Measurements from ENCODE around the gene ARFGAP3. TPM values are rescaled to one million over a fixed set of nuclear protein-coding genes. Genes with fewer than 3 reads are reported as not detected.
"Not testable (repeated sequence)": the region's sequence is repeated elsewhere in the genome, so short reads cannot be mapped to it uniquely, and the experiment has no call there.

Gene ARFGAP3
- total RNA-seq, 2 experiments from 2014 or later: 31.0 to 33.0 TPM

DNA sequence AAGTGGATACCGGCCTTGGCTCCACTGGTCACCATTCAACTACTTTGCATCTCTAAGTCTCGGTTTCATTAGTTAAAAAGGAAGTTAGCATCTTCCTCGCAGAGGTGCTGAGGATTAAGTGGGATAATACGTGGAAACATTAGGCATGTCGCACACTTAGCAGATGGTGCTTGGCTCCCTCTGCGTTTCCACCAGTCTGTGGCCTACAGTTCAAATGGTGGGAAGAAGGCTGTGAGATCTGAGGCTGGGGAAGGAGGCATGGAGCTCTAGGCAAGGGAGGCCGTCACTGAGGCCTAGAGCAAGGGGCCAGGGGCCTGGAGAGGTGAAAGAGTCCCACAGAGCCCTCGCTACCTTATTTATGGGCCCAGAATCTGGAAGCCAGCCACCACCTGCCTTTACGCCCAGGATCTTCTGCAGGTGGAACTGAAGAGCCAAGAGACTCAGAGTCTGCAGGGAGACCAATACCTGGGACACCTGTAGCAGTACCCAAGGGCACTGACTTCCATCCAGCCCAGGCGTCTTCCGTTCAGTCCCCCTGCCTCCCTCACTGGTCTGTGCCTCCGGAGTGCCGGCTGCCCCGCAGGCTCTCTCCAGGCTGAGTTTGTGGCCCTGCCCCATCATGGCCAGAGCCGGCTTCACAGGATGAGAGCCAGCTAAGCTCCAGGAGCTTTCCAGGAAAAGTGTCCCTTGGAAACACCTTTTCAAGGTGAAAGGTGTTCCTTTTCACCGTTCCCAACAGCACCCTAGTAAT is 70.3 kb downstream of the ARFGAP3 start:
- POLR2A ChIA-PET: no interaction called here
- CTCF ChIA-PET: interaction anchor here (0.6 kb wide), 1 partner anchor 58 kb away, joined by 3 read pairs; no protein-coding TSS in a partner anchor

DNA sequence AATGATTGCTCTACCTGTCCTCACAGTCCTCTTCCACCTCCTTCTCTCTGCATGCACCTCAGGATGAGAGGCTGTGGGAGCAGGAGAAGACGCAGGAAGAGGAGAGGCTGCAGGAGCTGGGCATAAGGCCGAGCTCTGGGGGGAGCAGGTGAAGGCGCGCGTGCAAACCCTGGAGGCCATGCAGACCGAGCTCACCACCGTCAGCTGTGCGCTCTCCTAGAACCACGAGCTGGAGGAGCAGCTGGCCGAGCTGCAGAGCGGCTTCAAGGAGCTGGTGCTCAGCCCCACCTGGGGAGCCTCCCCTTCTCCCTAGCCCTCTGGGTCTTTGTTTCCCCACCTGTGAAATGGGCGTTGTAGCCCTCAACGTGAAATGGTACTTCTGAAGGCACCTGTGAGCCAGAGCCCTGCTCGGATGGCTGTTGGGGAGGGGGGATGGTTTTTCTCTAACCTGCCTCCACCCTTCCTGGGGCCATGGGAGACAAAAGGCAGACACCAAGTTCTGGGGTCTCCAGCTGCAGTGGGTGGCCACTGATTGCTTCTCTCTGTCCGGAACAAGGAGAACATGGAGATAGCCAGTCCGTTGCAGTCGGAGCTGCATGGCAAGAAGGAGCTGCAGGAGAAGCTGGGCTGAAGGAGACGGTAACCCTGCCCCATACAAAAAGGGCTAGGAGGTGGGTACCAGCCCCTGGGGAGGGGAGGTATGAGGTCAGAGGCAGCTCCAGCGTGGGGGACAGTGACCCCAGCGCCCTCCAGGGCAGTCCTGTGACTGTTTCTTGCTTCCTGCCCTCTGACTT is 71.2 kb downstream of the ARFGAP3 start:
- POLR2A ChIA-PET: no interaction called here
- CTCF ChIA-PET: interaction anchor here (0.6 kb wide), 2 partner anchors 57 to 70 kb away, joined by 3 read pairs; no protein-coding TSS in a partner anchor

DNA sequence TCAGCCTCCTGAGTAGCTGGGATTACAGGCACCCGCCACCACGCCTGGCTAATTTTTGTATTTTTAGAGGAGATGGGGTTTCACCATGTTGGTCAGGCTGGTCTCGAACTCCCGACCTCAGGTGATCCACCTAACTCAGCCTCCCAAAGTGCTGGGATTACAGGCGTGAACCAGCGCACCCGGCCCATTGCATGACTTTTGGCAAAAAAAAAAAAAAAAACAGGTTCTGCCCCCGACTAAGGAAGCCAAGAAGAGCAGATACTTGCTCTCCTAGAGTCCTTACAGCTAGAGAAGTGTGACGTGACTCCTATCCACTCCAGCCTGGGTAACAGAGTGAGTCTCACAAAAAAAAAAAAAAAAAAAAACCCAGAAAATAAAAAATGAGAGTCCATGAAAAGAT is 74.8 kb downstream of the ARFGAP3 start:
- POLR2A ChIA-PET: not testable (repeated sequence)
- CTCF ChIA-PET: interaction anchor here (0.7 kb wide), 1 partner anchor 821 kb away, joined by 3 read pairs; no protein-coding TSS in a partner anchor

DNA sequence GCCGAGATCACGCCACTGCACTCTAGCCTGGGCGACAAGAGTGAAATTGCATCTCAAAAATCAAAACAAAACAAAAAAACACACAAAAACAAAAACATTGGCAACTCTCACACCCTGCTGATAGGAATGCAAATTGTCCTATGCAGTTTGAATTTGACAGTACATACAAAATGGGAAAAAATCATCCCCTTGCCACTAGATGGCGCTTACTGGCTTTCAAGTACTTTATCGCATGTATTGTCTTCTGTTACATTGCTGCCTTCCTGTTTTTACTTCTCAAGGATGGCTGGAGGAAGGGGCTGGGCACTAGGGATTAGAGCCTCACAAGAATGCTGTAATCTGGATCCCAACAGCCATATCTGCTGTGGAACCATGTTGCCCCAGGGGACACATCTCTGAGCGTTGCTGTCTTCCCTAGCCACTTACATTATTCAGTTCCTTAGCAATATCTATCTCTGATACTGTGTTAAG is 77.0 kb downstream of the ARFGAP3 start:
- CTCF ChIA-PET: interaction anchor here (1.9 kb wide), 1 partner anchor 88 kb away, joined by 4 read pairs; no protein-coding TSS in a partner anchor
- POLR2A ChIA-PET: no interaction called here

DNA sequence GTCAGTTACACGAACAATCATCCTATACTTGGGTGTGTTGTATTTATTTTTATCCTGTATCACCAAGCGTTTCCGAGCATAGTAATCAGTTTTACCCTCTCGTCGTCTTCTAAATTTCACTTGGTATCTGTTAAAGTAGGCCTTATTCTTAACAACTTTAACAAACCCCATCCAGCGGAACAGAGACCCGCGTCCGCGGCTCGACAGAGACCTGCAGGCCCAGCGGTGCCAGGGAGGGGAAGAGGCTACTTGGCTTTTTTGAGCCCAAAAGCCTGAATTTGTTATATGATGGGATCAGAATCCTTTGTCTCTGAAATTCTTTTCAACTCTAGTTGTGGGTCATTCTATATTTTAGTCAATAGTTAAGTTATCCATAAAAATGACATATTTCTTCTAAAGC is 79.9 kb downstream of the ARFGAP3 start:
- CTCF ChIA-PET: no interaction called here
- POLR2A ChIA-PET: no interaction called here

DNA sequence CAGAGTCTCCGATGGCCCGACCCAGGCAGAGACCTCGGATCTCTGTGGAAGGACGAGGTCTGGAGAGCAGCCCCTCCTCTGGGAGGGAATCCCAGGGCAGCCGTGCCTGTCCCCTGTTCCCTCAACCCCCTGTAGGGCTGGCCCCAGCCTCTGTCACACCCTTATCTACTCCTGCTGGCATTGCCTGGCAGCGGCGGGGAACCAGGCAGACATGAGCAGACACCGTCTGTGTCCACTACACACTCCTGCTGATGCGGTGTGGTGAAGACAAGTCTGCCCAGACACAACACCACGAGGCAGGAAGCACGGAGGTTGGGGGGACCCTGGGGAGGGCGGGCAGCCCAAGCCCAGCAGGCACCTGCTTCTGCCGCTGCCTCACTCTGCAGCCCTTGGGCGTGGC is 83.9 kb downstream of the ARFGAP3 start:
- CTCF ChIA-PET: no interaction called here
- POLR2A ChIA-PET: no interaction called here

DNA sequence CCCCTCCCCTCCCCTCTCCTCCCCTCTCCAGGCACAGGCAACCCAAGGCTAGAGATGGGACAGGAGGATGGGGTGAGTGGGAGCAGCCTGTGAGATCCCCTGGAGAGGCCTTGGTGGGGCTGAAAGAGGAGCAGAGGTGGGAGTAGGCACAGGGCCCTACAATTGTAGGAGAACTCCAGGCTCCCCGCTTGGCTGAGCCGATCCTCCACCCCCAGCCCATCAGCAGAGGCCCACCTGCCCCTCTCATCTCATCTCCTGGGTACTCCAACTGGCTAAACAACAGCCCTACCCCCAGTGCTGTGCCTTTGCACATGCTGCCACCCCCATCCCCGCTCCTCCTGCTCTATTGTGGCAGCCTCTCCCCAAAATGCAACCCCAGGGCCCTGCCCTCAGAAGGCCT is 84.4 kb downstream of the ARFGAP3 start:
- POLR2A ChIA-PET: no interaction called here

DNA sequence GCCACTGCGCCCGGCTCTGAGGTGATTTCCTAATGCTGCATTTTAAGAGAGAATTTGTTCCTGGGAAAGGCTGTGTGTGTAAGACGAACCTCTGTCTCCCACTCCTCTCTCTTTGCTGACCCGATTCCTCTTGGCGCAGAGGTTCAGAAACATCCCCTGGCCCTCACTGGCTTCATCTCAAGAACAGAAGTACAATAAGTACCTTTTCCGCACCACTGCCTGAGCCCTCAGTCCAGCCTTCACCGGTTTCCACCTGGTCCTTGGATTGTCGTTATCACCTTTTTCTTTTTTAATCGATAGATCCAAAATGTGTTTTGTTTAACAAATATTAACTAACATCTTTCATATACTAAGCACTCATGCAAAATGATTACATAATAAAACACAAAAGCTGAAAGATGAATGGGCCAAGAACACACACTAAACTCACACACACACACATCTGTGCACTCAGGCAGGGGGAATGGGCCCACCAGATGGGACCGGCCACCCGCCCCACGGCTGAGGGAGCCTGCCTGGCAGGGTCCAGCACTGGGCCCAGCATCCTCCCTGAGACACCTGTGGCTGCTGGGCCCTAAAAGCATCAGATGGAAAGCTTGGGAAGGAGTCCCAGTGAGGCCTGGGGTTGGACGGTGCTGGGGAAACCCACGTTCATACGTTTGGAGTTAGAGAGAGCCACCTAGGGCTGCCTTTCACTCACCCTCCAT is 86.0 kb downstream of the ARFGAP3 start:
- POLR2A ChIA-PET: no interaction called here
- CTCF ChIA-PET: no interaction called here

More for the DNA sequence above, 84.4 kb downstream of the ARFGAP3 start:
- CTCF ChIA-PET: no interaction called here

DNA sequence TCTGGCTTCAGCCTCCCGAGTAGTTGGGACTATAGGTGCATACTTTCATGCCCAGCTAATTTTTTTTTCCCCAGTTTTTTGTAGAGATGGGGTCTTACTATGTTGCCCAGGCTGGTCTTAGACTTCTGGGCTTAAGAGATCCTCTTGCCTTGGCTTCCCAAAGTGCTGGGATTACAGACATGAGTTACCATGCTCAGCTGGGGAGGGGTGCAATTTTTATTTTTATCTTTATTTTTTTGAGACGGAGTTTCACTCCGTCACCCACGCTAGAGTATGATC is 86.7 kb downstream of the ARFGAP3 start:
- ChIA-PET CTCF (no interaction called here), POLR2A (no interaction called here)

DNA sequence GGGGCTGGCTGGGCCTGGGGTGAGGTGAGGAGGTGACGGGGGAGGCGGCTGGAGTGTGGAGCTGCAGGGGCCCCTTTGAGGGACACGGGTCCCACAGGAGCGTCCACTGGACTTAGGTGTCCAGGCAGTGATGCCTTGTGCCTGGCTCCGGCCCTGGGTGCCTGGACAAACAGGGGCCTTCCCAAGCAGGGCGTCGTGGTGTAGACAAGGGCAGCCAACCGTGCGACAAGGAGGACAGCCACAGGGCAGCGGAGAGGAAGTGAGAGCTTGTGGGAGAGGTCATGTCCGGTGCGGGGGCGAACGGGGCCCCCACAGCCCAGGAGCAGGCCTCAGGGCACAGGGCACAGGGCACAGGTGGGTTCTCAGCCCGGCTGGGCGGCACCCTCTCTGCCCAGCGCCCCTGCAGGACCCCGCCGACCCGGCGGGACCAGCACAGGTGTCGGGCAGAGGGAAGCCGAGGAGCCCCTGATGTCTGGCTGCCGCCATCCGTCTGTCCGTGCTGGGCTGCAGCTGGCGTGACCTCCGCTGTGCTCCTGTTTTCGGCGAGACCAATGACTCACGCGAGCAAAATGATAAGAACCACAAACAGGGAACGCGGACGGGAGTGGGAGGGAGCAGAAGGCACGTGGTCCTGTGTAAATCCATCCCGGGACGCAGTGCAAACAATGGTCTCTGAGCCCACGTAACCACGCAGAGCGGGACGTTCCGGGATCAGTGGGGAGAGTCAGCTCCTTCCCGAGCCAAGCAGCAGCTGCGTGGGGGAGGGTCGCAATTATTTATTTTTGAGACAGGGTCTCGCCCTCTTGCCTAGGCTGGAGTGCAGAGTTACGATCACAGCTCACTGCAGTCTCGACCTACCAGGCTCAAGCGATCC is 87.3 kb downstream of the ARFGAP3 start:
- CTCF ChIA-PET: no interaction called here
- POLR2A ChIA-PET: no interaction called here

DNA sequence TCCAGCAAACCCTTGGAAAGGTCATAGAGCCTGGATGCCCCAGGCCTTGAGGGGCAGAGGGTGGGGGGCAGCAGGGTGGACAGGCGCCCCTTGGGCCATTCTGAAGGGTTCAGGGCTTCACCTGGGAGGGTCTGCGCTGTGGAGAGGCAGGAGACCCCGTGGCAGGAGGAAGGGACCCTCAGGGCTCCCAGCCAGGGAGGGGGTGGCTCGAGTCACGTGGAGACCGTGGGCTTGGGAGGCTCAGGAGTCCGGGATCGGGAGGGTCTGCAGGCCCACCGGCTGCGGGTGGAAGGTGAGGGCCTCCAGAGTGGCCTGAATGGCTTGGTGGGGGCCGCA is 87.9 kb downstream of the ARFGAP3 start:
- ChIA-PET POLR2A (no interaction called here), CTCF (no interaction called here)

DNA sequence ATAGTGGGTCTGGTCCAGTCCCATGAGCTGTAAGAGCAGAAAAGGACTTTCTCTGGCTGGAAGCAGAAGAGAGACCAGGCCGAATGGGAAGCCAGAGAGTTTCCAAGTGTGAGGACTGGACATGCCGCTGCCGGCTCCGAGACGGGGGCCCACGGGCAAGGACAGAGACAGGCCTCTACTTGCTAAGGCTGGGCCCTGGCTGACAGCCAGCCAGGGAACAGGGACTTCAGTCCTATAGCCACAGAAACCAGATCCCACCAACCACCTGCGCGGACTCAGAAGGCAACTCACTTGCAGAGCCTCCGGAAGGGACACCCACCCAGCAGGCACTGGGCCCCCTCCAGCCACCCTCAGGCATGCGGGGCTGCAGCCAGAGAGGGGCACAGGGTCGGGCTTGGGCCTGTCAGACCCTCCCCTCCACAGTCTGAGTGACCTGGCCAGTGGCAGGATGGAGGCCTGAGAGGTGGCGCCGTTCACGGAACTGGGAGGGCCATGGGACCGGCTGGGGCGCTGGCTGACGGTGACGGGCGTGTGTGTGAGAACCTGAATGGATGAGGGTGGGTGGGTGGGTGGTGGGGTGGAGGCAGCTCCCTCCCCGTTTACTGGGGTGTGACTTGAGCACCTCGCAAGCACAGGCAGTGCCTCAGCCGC is 88.6 kb downstream of the ARFGAP3 start:
- POLR2A ChIA-PET: interaction anchor here (0.5 kb wide), 1 partner anchor 319 kb away, joined by 3 read pairs; no protein-coding TSS in a partner anchor

DNA sequence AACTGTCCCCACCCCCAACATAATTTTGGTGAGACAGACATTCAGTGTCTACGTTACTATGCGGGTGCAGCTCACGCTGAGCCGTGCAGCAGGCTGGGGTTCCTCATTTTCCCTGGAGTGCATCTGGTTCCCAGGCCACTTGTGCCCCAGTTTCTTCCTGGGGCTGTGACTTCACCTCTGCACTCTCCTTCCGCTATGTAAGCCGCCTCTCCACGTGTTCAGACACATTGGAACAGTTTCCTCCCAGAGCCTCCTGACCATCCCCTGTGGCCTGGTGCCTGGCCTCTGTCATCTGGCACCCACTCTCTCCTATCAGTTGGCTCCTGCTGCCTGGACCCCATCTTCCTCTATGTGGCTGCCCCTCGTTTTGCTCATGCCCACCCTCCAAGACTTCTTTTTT is 90.2 kb downstream of the ARFGAP3 start:
- ChIA-PET CTCF (no interaction called here), POLR2A (no interaction called here)

More for the DNA sequence above, 88.6 kb downstream of the ARFGAP3 start:
- CTCF ChIA-PET: interaction anchor here (0.6 kb wide), 1 partner anchor 15 kb away, joined by 3 read pairs; no protein-coding TSS in a partner anchor

DNA sequence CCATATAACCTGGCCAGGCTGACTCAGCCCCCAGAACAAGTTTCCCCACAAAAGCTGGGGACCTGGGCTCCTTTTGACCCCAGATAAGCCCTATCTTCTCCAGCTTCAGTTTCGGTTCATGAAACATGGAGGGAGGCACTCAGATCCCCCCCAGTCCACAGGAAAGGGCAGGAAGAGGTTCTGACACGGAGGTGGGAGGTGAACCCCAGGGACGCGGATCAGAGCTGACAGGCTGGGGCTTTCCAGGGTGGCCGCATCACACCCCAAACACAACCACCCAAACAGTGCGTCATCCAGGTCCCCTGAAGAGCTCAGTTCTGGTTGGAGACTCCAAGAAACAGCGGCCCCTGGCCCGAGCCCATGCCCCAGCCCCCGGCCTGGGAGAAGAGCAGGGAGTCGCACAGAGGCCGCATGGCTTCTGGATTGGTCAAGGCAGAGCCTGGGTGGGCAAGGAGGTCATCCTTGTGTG is 92.1 kb downstream of the ARFGAP3 start:
- ChIA-PET POLR2A (no interaction called here), CTCF (no interaction called here)

DNA sequence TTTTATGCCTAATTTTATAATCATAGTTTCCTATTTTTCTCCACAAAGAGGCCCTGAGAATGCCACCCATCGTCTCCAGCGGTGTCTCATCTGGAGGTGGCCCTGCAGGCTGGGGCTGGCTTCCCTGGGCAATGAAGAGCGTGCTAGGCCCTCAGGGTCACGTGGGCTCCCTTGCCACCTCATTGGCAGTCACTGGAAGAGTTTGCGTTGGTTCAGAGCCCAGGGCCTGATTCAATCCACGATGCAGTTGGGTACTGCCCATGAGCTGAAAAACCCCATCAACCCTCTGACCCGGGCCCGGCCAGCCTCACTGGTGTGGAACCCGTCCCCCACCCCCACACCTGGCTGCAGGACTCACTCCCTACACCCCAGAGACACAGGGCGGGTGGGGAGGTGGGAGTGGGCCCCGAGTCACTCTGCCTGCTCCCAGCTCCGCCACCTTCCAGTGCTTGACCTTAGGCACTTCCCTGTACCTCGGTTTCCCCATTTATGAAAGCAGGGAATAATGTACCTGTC is 93.0 kb downstream of the ARFGAP3 start:
- POLR2A ChIA-PET: no interaction called here
- CTCF ChIA-PET: no interaction called here

DNA sequence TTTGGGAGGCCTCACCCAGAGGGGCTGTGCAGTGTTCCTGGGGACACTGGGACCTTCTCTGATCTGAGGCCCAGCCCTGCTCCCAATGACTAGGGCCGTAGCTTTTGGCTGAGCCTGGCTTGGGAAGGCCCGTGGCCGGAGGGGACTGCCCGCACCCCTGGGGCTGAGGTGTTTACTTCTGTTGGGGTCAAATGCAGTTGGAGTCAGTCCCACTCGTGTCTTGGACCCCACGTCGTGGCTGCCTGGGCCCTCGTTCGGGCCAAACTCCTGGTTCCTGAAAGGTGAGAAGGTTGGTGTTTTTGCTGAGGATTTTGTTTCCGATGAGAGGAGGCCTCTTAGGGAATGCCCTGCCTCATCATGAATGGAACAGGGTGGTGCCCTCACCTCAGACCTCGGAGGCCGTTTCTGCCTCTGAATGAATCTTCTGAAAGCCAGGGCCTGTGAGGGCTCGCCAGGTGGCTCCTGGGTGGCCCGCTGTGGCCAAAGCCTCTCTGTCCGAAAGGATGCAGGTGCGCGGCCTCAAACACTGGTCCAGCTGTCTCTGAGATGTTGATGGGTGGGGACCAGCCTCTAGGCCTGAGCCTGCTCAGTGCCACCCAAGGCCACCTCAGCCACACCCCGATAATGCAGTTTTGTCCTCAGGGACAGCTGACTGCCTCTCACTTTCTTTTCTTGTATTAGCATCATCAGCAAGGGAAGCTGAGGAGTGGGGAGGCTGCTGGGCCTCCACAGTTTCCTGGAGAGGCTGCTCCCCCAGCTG is 96.1 kb downstream of the ARFGAP3 start:
- CTCF ChIA-PET: no interaction called here
- POLR2A ChIA-PET: no interaction called here

DNA sequence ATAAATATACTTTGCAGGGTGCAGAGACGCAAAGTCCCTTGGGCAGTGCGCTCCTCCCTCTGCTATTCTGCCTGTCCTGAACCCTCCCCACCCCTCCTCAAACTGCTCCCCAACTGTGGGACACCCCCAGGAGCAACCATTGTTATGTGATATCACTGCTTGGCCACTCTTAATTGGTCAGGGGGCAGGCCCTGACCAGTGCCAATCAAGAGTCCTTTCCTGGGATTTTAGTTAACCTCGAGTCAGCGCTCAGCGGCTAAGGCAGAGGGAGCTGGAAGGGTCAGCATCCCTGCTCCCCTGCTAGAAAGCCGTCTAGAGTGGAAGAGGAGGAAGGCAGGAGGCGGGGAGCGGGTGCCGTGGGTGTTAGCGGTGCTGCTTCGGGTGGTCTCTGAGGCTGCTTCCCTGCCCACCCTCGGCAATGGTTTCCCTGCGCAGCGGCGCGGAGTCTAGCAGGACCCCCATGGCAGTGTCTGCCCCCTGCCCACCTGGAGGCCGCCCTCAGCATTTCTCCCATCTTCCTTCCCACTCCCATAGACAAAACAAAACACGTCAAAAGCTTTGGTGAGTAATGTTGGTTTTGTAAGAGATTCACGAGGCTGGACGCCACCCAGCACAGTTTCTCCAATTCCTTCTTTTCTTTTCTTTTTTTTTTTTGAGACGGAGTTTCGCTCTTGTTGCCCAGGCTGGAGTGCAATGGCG is 98.0 kb downstream of the ARFGAP3 start:
- ChIA-PET POLR2A (no interaction called here), CTCF (no interaction called here)

DNA sequence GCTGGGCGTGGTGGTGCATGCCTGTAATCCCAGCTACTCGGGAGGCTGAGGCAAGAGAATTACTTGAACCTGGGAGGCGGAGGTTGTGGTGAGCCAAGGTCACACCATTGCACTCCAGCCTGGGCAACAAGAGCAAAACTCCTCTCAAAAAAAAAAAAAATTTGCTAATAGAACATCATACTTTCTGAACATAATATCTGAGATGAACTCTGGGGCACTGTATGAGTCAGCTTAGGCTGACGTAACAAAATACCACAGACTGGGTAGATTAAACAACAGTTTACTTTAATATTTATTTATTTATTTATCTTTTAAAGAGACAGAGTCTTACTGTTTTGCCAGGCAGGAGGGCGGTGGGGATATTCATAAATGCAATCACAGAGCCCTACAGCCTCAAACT is 101.5 kb downstream of the ARFGAP3 start:
- CTCF ChIA-PET: not testable (repeated sequence)
- POLR2A ChIA-PET: interaction anchor here (0.7 kb wide), 1 partner anchor 1140 kb away, joined by 3 read pairs; no protein-coding TSS in a partner anchor
